Skeletal muscle satellite cell (primary cell): ENCODE measurements around the gene LRRC14B.

Experiments
- H3K27me3 ChIP-seq: 2 replicates; pipeline ENCODE4 v1.7.0; 2013; ENCODE audit warnings: low read length; ENCODE audit not compliant: control insufficient read depth, insufficient read depth
- H3K36me3 ChIP-seq: 2 replicates; pipeline ENCODE4 v1.7.0; 2013; ENCODE audit warnings: mild to moderate bottlenecking, control low read depth, low read length; ENCODE audit not compliant: insufficient read depth
- H3K4me1 ChIP-seq: 2 replicates; pipeline ENCODE4 v1.7.0; 2013; ENCODE audit warnings: low read length; ENCODE audit not compliant: control insufficient read depth, insufficient read depth
- H3K4me2 ChIP-seq: 2 replicates; pipeline ENCODE4 v1.7.0; 2013; ENCODE audit warnings: mild to moderate bottlenecking, low read length
- H3K4me3 ChIP-seq: 2 replicates; pipeline ENCODE4 v1.7.0; 2013; ENCODE audit warnings: low read length
- H3K9ac ChIP-seq: 2 replicates; pipeline ENCODE4 v1.7.0; 2013; ENCODE audit warnings: mild to moderate bottlenecking, low read depth, low read length, moderate library complexity
- H3K9me3 ChIP-seq: replicated peaks from 2 replicates; pipeline ENCODE4 v1.7.0; 2013; ENCODE audit warnings: mild to moderate bottlenecking, control low read depth, low read length

LRRC14B gene

DNA sequence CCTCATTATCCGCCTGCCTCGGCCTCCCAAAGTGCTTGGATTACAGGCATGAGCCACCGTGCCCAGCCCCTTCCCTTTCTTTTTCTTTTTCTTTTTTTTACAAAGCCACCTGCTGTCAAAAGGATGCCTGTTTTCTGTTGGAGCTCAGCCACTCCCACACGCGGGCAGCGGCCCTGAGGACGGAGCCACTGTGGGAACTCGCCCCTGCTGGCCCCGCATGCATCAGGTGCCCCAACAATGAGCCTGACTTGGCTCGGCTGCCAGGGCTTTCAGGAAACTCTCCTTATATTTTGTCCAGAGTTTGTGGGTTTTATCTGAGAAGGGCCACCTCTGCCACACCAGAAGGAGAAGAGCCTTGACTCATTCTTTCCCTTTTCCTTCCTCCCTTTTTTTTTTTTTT lies 37.1 kb upstream of the LRRC14B start:
- H3K27me3 ChIP-seq = peaks cover 39% of the 10 kb centered on the region

DNA sequence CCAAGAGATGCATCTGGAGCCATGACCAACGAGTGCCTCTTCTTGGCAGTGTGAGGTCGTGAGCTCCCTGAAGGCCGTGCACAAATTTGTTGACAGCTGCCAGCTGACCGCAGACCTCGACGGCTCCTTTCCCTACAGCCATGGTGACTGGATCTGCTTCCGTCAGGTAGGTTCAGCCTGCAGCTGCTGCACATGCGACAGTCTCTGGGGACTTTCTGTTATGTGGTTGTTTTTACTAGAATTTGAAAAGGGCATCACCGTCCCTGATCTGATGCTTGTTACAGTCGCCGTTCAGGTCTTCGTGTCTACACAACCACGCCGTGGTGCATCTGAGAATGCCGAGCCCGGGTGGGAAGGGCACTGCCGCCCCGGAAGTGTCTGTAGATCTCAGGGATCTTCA lies 36.5 kb upstream of the LRRC14B start:
- H3K4me1 ChIP-seq = peaks cover 10% of the 10 kb centered on the region
- H3K4me3 ChIP-seq = no peak overlapping the region
- H3K4me2 ChIP-seq = no peak overlapping the region
- no peak overlapping the region for H3K9ac ChIP-seq
- H3K27me3 ChIP-seq = peaks cover 39% of the 10 kb centered on the region
- H3K36me3 ChIP-seq = no peaks in the 10 kb centered on the region
- H3K9me3 ChIP-seq = no peaks in the 10 kb centered on the region

More for the DNA sequence above, 37.1 kb upstream of the LRRC14B start:
- H3K4me1 ChIP-seq = peaks cover 4% of the 10 kb centered on the region
- no peaks in the 10 kb centered on the region for H3K9me3 ChIP-seq
- H3K4me2 ChIP-seq = no peak overlapping the region
- no peak overlapping the region for H3K4me3 ChIP-seq
- H3K9ac ChIP-seq = no peak overlapping the region
- H3K36me3 ChIP-seq = no peaks in the 10 kb centered on the region

DNA sequence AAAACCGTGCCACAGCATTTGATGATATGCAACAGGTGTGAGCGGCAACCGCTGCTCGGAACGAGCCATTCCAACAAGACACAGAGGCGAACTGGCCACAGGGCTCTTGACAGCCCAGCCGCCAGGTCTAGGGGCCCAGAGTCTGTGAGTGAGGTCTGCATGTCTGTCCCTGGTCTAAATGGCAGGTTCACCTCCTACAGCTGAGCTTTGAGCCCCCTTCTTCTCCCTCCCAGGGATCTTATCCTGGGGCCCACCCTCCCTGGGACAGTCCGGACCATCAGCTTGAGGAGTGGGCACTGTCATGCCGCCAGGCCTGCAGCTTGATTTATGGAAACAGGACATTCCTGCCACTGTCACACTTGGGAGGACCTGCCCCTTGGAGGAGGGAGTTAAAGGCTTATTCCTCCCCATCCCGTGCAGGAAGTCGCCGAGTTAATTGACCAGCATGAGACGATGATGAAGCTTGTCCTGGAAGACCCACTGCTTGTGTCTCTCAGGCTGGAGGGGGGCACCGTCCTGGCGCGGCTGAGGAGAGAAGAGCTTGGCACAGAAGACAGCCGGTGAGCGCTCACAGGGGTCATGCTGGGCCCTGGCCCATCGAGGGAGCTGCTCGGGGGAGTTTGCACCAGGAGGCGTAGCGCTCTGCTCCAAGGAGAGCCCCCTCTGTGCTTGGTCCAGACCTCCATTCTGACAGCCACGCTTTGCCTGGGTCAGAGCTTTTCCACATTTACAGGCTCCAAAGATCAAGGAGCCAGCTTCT lies 35.5 kb upstream of the LRRC14B start:
- Histone ChIP-seq H3K4me1 (peaks cover 20% of the 10 kb centered on the region), H3K9ac (no peak overlapping the region), H3K9me3 (no peaks in the 10 kb centered on the region), H3K4me2 (no peak overlapping the region), H3K4me3 (no peak overlapping the region), H3K27me3 (peaks cover 39% of the 10 kb centered on the region), H3K36me3 (no peaks in the 10 kb centered on the region)

DNA sequence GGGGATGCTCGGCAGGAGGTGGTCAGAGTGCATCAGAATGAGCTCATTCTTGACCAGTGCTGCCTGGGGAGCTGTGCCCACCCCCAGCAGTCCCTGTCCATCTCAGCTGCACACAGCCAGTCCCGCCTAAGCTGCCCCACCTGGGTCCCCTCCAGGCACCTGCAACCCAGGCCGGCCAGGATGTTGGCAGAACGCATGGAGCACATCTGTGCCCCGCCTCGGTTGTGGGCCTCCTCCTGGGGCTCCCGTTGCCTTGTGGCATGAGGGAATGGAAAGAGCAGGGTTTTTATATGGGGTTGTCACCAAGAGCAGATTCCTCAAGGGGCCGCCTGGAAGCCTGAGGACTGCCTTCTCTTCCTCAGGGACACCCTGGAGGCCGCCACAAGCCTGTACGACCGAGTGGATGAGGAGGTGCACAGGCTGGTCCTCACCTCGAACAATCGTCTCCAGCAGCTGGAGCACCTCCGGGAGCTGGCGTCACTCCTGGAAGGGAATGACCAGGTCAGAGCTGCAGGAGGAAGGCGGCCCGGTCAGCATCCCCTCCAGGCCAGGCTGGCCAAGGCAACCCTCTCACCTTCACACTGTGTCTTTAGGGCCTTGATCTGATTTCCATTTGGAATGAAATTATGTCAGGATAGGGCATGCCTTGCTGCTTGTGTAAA lies 34.8 kb upstream of the LRRC14B start:
- no peak overlapping the region for H3K4me2 ChIP-seq
- H3K27me3 ChIP-seq = peaks cover 44% of the 10 kb centered on the region
- H3K4me3 ChIP-seq = no peak overlapping the region
- H3K4me1 ChIP-seq = peaks cover 22% of the 10 kb centered on the region
- no peaks in the 10 kb centered on the region for H3K36me3 ChIP-seq
- no peak overlapping the region for H3K9ac ChIP-seq
- H3K9me3 ChIP-seq = no peaks in the 10 kb centered on the region

DNA sequence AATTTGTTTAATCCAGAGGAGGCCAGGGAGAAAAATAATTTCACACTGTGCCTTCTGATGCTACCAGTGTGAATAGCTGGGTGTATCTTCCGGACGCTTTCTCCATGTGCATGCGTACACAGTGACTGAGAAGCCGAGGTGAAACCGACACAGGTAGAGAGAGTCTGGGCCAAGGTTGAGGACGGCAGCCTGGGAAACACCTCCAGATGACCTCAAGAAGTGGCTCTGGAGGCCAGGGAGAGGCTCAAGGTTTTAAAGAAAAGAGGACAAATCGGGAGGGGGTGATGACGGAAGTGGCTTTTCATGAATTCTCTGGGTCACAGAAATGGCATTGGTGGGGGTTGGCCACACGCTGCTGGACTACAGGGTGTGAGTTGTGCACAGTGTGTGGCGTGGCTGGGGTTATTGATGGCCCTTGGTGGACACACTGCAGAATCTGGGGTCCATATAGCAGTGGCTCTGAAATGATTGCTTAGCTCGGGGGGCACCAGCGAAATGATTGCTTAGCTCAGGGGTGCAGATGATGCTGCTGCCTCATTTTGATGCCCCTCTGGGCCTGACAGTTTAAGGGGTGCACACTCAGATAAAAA lies 34.1 kb upstream of the LRRC14B start:
- H3K9ac ChIP-seq = no peak overlapping the region
- H3K36me3 ChIP-seq = no peaks in the 10 kb centered on the region
- H3K4me2 ChIP-seq = no peak overlapping the region
- no peak overlapping the region for H3K4me3 ChIP-seq
- H3K27me3 ChIP-seq = peaks cover 49% of the 10 kb centered on the region
- no peaks in the 10 kb centered on the region for H3K9me3 ChIP-seq
- peaks cover 22% of the 10 kb centered on the region for H3K4me1 ChIP-seq

DNA sequence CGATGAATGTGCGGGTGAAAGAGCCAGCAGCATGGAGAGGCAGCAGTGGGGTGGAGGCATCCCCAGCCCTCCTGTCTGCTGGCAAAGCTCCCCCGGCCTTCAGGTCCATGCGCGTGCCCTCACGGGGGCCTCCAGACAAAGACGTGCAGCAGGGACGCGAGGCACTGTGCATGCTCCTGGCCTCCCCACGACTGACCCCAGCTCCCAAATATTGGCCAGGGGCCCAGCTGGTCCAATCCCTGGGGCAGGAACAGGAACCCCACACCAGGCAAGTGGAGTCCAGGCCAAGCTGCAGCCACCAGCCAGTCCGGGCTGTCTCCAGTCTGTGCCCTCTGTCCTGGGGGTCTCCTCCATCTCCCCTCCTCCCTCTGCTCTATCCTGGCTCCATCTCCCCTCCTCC lies 33.5 kb upstream of the LRRC14B start:
- Histone ChIP-seq H3K9ac (no peak overlapping the region), H3K9me3 (no peaks in the 10 kb centered on the region), H3K4me1 (peaks cover 22% of the 10 kb centered on the region), H3K36me3 (no peaks in the 10 kb centered on the region), H3K4me2 (no peak overlapping the region), H3K4me3 (no peak overlapping the region), H3K27me3 (peaks cover 47% of the 10 kb centered on the region)

DNA sequence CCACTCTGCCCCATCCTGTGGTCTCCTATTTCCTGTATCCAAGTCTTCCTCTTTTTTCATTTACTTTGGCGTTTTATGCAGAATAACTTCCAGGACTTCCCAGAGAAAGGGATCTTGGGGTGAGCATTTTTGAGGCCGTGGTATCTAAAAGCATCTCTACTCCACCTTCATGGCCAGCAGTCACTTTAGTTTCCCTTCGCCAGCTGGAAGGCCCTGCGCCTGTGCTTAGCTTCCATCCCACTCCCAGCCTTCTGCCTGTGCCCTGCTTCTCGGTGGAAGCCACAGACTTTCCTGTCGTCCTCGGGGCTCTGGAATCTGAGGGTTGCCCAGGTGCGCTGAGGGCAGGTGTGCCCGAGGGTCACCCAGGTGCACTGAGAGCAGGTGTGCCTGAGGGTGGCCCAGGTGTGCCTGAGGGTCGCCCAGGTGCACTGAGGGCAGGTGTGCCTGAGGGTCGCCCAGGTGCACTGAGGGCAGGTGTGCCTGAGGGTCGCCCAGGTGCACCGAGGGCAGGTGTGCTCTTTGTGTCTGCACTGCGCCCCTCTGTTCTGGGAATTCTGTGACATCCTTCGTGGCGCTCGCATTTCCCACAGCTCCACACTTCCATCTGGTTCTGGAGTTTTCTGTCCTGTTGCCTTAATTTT lies 32.4 kb upstream of the LRRC14B start:
- peak overlapping the region; percentile 60 for H3K4me2 ChIP-seq
- no peaks in the 10 kb centered on the region for H3K36me3 ChIP-seq
- peaks cover 22% of the 10 kb centered on the region for H3K4me1 ChIP-seq
- H3K27me3 ChIP-seq = peaks cover 47% of the 10 kb centered on the region
- H3K4me3 ChIP-seq = no peak overlapping the region
- no peak overlapping the region for H3K9ac ChIP-seq
- no peaks in the 10 kb centered on the region for H3K9me3 ChIP-seq

DNA sequence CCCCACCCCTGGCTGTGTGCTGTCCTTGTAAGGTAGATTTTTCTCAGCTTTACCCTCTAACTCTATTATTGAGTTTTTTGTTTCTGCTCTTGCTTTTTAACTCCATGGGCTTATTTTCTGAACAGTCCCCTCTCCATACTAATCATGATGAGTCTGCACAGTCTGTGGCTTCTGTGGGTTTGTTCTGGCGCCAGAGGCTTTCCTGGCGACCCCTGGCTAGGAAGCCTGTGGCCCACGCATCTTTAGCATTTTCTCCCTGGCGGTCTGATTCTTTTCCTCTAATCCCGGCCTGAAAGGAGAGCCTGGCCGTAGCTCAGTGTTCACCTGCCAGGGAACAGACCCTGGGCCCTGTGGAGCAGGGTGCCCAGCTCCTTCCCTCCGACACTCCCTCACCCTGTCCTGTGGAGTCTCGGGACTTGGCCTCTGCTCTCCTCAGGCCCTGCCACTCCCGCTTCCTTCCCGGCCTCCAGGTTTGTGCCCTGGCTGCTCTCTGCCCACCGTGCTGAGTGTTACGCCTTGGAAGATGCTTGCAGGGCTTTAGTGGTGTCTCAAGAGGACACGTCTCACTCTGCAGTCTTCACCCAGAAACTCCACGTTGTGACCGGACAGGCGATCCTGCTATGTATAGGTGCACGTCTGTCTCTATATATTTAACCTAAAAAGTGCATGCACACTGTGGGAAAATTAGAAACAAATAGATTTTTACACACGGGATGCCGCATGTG lies 31.7 kb upstream of the LRRC14B start:
- Histone ChIP-seq H3K36me3 (no peaks in the 10 kb centered on the region), H3K9ac (no peak overlapping the region), H3K9me3 (no peaks in the 10 kb centered on the region), H3K27me3 (peaks cover 43% of the 10 kb centered on the region), H3K4me3 (no peak overlapping the region), H3K4me2 (peak overlapping the region; percentile 60), H3K4me1 (peaks cover 22% of the 10 kb centered on the region)

DNA sequence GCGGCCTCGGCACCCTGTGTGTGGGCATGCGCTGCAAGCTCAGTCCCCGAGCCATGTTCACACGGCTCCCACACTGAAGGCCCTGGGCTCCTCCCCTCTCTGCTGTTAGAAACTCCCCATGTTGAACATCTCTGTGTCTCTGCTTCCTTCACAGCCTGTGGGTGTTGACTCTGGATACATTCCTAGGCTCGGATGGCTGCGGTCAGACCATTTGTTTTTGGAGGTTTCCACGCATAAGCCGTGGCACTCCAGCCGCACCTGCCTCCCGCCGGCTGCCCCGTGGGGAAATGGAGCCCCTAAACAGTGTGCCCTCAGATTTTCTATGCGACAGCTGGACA lies 31.2 kb upstream of the LRRC14B start:
- no peak overlapping the region for H3K4me3 ChIP-seq
- no peaks in the 10 kb centered on the region for H3K36me3 ChIP-seq
- H3K4me1 ChIP-seq = peaks cover 22% of the 10 kb centered on the region
- H3K4me2 ChIP-seq = peak overlapping the region; percentile 60
- no peak overlapping the region for H3K9ac ChIP-seq
- peaks cover 38% of the 10 kb centered on the region for H3K27me3 ChIP-seq
- H3K9me3 ChIP-seq = no peaks in the 10 kb centered on the region

DNA sequence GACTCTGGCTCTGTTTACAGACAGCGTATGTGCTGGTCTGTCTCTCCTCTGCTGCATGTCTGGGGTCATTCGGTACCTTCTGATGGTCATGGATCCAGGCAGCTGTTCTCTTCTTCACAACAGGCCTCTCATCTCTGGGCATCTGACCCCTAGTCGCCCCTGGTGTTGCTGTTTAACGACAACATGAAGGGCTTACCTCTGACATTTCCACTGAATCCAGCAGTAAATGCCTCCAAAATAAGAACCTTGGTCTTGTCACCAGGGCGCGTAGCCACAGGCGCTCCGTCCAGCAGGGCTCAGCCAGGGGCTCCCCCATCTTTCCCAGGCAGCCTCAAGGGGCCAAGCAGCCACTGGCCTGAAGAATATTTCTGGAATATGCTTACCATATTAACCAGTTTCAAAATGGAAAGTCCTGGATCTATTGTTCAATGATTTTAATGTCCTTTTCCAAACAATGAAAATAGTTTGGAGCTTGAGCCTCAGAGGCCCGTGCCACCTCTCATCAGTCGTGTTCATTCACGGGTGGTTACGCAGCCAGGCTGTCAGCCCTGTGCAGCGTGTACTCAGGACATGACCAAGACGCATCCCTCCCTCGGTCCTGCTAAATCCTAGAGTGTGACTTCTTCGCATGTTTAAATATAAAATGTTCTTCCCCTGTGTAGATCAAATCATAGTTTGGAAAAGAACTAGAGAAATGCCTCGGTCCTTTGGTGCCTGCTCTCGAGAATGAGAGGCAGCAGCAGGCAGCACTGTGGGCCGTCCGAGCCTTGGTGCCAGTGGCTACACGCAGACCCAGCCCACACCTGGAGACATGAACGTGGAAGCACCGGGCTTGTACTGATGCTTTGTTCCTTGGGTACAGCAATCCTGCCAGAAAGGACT lies 30.1 kb upstream of the LRRC14B start:
- Histone ChIP-seq H3K9me3 (no peaks in the 10 kb centered on the region), H3K4me2 (no peak overlapping the region), H3K9ac (no peak overlapping the region), H3K4me1 (peaks cover 22% of the 10 kb centered on the region), H3K36me3 (no peaks in the 10 kb centered on the region), H3K27me3 (peaks cover 27% of the 10 kb centered on the region), H3K4me3 (no peak overlapping the region)
